ENCODE data around the gene ARHGAP31. TPM values are rescaled to one million over a fixed set of nuclear protein-coding genes. Genes with fewer than 3 reads are reported as not detected.
"Not testable (repeated sequence)": the region's sequence is repeated elsewhere in the genome, so short reads cannot be mapped to it uniquely, and the experiment has no call there.

The ARHGAP31 gene
- total RNA-seq, 1 experiment from 2014 or later, result 1.2 TPM

DNA sequence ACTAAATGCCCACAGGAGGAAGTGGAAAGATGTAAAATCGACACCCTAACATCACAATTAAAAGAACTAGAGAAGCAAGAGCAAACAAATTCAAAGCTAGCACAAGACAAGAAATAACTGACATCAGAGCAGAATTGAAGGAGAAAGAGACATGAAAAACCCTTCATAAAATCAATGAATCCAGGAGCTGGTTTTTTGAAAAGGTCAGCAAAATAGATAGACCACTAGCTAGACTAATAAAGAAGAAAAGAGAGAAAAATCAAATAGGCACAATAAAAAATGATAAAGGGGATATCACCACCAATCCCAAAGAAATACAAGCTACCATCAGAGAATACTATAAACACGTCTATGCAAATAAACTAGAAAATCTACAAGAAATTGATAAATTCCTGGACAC, 24.0 kb upstream of the ARHGAP31 start:
- not testable (repeated sequence) for H3K36me3 ChIP-seq (ENCODE audit: insufficient read depth, low read length); H3K4me2 ChIP-seq (ENCODE audit: low read depth, low read length, poor library complexity, severe bottlenecking); H3K27ac ChIP-seq (ENCODE audit: low read length); H3K27me3 ChIP-seq (ENCODE audit: low read length); H4K20me1 ChIP-seq (ENCODE audit: insufficient read depth, low read depth, low read length); H3K4me1 ChIP-seq (ENCODE audit: low read length); DNase-seq; H3K9me3 ChIP-seq (ENCODE audit: low read length); H3K4me3 ChIP-seq (ENCODE audit: low read length); H3K9ac ChIP-seq (ENCODE audit: low read length); H3K79me2 ChIP-seq (ENCODE audit: low read length); H2AFZ ChIP-seq (ENCODE audit: low read length); H3K9me2 ChIP-seq (replicated peaks; ENCODE audit: insufficient read depth, low read length)

DNA sequence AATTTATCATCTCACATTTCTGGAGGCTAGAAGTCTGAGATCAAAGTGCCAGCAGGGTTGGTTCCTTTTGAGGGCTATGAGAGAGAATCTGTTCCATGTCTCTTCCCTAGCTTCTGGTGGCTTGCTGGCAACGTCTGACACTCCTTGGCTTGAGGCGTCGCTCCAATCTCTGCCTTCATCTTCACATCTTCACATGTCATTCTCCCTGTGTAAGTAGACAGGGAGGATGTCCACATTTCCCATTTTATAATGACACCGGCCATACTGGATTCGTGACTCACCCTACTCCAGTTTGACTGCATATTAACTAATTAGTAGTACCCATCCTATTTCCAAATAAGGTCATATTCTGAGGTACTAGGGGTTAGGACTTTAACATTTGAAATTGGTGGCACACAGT, 17.5 kb upstream of the ARHGAP31 start:
- Histone ChIP-seq H3K36me3 (ENCODE audit: insufficient read depth, low read length) (no peaks in the 10 kb centered on the region), H3K9me3 (ENCODE audit: low read length) (no peaks in the 10 kb centered on the region), H4K20me1 (ENCODE audit: insufficient read depth, low read depth, low read length) (no peaks in the 10 kb centered on the region), H3K4me1 (ENCODE audit: low read length) (no peaks in the 10 kb centered on the region), H3K4me2 (ENCODE audit: low read depth, low read length, poor library complexity, severe bottlenecking) (no peak overlapping the region), H3K9ac (ENCODE audit: low read length) (no peak overlapping the region), H3K9me2 (replicated peaks; ENCODE audit: insufficient read depth, low read length) (no peaks in the 10 kb centered on the region), H3K79me2 (ENCODE audit: low read length) (no peaks in the 10 kb centered on the region), H3K4me3 (ENCODE audit: low read length) (no peak overlapping the region), H3K27me3 (ENCODE audit: low read length) (no peaks in the 10 kb centered on the region), H3K27ac (ENCODE audit: low read length) (no peak overlapping the region), H2AFZ (ENCODE audit: low read length) (no peak overlapping the region)
- no peak for DNase-seq

DNA sequence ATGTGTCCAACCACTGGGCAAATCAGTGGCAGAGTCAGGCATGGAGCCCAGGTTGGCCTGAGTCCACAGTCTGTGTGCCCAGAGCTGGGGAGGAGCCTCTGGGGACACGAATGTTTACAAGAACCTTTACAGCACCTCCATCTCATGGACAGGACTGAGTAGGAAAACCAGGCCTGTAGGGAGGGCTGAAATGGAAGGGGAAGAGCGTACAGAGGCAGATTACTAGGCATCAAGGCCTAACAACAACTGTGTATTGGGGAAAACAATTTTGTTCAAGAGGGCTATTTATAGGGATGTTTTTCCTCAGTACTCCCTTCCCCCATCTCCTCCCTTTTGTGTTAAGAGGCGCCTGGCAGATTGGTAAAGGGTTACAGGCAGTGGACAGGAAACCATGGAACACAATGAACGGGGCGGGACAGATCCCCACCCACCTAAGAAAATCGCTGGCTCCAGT, 15.1 kb upstream of the ARHGAP31 start:
- no peaks in the 10 kb centered on the region for H3K79me2 ChIP-seq (ENCODE audit: low read length)
- no peak overlapping the region for H3K9ac ChIP-seq (ENCODE audit: low read length)
- no peak overlapping the region for H3K27ac ChIP-seq (ENCODE audit: low read length)
- no peaks in the 10 kb centered on the region; the same call in 1 of the 2 replicates for H3K9me3 ChIP-seq (ENCODE audit: low read length)
- H3K36me3 ChIP-seq (ENCODE audit: insufficient read depth, low read length), result no peaks in the 10 kb centered on the region
- no peaks in the 10 kb centered on the region for H3K9me2 ChIP-seq (replicated peaks; ENCODE audit: insufficient read depth, low read length)
- no peak overlapping the region for H3K4me3 ChIP-seq (ENCODE audit: low read length)
- no peak for DNase-seq
- H4K20me1 ChIP-seq (ENCODE audit: insufficient read depth, low read depth, low read length), result no peaks in the 10 kb centered on the region
- H2AFZ ChIP-seq (ENCODE audit: low read length), result no peak overlapping the region
- no peaks in the 10 kb centered on the region for H3K27me3 ChIP-seq (ENCODE audit: low read length)
- no peaks in the 10 kb centered on the region for H3K4me1 ChIP-seq (ENCODE audit: low read length)
- H3K4me2 ChIP-seq (ENCODE audit: low read depth, low read length, poor library complexity, severe bottlenecking), result no peak overlapping the region

DNA sequence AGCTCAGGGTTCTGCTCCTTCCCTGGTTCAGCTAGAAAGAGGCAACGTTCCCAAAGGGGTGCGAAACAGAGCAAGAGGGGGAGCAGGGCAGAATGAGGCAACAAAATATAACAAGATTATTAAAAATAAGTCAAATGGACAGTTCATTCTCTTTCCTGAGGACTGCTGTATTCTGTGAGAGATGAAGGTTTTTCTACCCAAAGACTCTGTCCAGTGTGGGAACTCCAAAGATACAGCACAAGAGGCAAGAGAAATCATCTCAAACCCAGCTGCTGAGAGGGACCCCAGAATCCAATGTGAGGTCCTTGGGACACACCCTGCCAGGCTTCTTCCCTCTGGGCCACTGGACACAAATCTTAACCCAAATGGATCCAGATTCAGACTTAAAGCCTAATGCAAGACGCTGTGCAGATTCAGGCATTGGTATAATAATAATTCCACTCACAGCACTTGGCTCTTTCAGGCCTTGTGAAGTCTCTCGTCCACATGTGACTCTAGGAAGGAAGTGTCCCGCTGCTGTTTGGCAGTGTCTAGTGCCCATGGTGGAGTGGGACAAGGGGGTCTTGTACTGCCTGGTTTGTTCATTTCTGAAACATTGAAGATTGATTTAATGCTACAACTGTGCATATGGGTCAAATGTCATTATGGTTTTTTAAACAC, 14.5 kb upstream of the ARHGAP31 start:
- H3K36me3 ChIP-seq (ENCODE audit: insufficient read depth, low read length), result no peaks in the 10 kb centered on the region
- H3K9ac ChIP-seq (ENCODE audit: low read length), result no peak overlapping the region
- H3K4me3 ChIP-seq (ENCODE audit: low read length), result no peak overlapping the region
- H3K9me2 ChIP-seq (replicated peaks; ENCODE audit: insufficient read depth, low read length), result no peaks in the 10 kb centered on the region
- no peaks in the 10 kb centered on the region; the same call in 1 of the 2 replicates for H3K9me3 ChIP-seq (ENCODE audit: low read length)
- no peaks in the 10 kb centered on the region for H3K27me3 ChIP-seq (ENCODE audit: low read length)
- DNase-seq, result no peak
- no peak overlapping the region for H3K4me2 ChIP-seq (ENCODE audit: low read depth, low read length, poor library complexity, severe bottlenecking)
- H2AFZ ChIP-seq (ENCODE audit: low read length), result no peak overlapping the region
- no peaks in the 10 kb centered on the region for H3K79me2 ChIP-seq (ENCODE audit: low read length)
- no peak overlapping the region for H3K27ac ChIP-seq (ENCODE audit: low read length)
- H3K4me1 ChIP-seq (ENCODE audit: low read length), result no peaks in the 10 kb centered on the region
- no peaks in the 10 kb centered on the region for H4K20me1 ChIP-seq (ENCODE audit: insufficient read depth, low read depth, low read length)

DNA sequence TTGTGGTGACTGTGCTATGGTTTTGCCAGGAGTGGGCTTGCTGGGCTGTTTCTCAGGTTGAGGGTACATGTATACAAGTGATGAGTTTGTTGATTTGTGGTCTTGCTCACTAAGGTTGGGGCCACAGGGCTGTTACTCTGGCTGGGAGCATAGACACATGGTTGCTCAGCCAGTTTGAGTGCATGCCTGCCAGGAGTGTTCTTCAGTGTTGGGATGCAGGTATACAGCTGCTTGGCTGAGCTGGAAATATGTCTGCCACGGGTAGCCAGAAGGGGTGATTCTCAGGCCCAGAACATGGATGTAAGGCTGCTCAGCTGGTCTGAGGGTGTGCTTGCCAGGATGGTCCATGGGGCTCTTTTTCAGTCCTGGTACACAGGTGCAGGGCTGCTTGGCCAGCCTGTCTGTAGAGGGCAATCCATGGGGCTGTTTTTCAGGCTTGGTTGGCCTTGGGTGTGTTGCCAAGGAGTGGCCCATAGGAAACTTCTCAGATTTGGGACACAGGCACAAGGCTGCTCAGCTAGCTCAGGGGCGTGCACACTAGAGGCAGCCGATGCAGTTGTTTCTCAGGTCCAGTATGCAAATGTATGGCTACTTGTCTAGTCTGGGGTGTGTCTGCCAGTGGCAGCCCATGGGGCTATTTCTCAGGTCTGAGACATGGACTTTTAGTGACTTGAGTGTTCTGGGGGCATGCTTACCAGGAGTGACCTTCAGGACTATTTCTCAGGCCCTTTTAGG, 5.3 kb upstream of the ARHGAP31 start:
- no peak for DNase-seq
- peaks cover 18% of the 10 kb centered on the region for H3K9me3 ChIP-seq (ENCODE audit: low read length)
- H3K79me2 ChIP-seq (ENCODE audit: low read length), result no peaks in the 10 kb centered on the region
- no peak overlapping the region for H3K4me2 ChIP-seq (ENCODE audit: low read depth, low read length, poor library complexity, severe bottlenecking)
- H3K4me3 ChIP-seq (ENCODE audit: low read length), result no peak overlapping the region
- peaks cover 8% of the 10 kb centered on the region for H3K4me1 ChIP-seq (ENCODE audit: low read length)
- peaks cover 13% of the 10 kb centered on the region for H3K27me3 ChIP-seq (ENCODE audit: low read length)
- no peaks in the 10 kb centered on the region for H3K36me3 ChIP-seq (ENCODE audit: insufficient read depth, low read length)
- no peaks in the 10 kb centered on the region for H4K20me1 ChIP-seq (ENCODE audit: insufficient read depth, low read depth, low read length)
- no peaks in the 10 kb centered on the region for H3K9me2 ChIP-seq (replicated peaks; ENCODE audit: insufficient read depth, low read length)
- H3K9ac ChIP-seq (ENCODE audit: low read length), result no peak overlapping the region
- H2AFZ ChIP-seq (ENCODE audit: low read length), result no peak overlapping the region
- H3K27ac ChIP-seq (ENCODE audit: low read length), result no peak overlapping the region

DNA sequence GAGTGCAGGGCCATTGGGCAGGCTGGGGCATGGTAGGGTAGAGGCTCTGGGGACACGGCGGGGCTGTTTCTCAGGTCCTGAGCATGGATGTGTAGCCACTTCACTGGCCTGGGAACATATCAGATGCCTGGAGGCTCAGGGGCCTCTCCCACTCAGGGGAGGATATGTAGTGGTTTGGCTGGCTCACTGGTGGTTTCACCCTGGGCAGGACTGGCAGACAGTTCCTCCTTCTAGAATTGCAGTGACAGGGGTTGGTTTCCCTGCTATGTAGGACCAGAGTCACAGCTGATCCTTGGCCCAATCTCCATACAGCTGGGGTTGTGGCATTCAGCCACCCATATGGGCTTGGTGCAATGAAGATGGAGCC, 4.8 kb upstream of the ARHGAP31 start:
- Histone ChIP-seq H4K20me1 (ENCODE audit: insufficient read depth, low read depth, low read length) (no peaks in the 10 kb centered on the region), H2AFZ (ENCODE audit: low read length) (no peak overlapping the region)
- no peak for DNase-seq

DNA sequence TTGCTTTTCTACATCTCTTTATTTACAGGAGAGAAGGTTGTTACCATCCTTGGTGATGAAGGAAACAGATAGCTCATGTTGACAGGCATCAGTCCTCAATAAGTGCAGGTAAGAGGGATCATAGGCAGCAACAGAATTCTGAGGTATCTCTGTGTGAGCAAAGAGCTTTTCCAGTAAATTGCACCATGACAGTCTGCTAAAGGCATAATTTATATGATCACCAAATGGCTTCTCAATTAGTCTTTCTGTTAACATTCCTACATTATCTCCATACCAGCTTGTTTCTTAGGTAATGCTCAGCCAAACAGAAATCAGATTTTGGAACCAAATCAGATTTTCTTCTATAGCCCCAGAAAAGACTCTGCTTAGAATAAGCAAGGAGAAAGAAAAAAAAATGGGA, 3.6 kb upstream of the ARHGAP31 start:
- Histone ChIP-seq H3K4me2 (ENCODE audit: low read depth, low read length, poor library complexity, severe bottlenecking) (no peak overlapping the region), H3K9me2 (replicated peaks; ENCODE audit: insufficient read depth, low read length) (no peaks in the 10 kb centered on the region), H3K27me3 (ENCODE audit: low read length) (peaks cover 13% of the 10 kb centered on the region), H4K20me1 (ENCODE audit: insufficient read depth, low read depth, low read length) (no peaks in the 10 kb centered on the region), H3K9ac (ENCODE audit: low read length) (no peak overlapping the region), H2AFZ (ENCODE audit: low read length) (no peak overlapping the region), H3K4me1 (ENCODE audit: low read length) (peaks cover 22% of the 10 kb centered on the region), H3K27ac (ENCODE audit: low read length) (no peak overlapping the region), H3K36me3 (ENCODE audit: insufficient read depth, low read length) (no peaks in the 10 kb centered on the region), H3K4me3 (ENCODE audit: low read length) (no peak overlapping the region), H3K9me3 (ENCODE audit: low read length) (peaks cover 18% of the 10 kb centered on the region), H3K79me2 (ENCODE audit: low read length) (no peaks in the 10 kb centered on the region)
- DNase-seq, result no peak

More for the DNA sequence above, 4.8 kb upstream of the ARHGAP31 start:
- Histone ChIP-seq H3K79me2 (ENCODE audit: low read length) (no peaks in the 10 kb centered on the region), H3K4me3 (ENCODE audit: low read length) (no peak overlapping the region), H3K4me2 (ENCODE audit: low read depth, low read length, poor library complexity, severe bottlenecking) (no peak overlapping the region), H3K9me2 (replicated peaks; ENCODE audit: insufficient read depth, low read length) (no peaks in the 10 kb centered on the region), H3K27ac (ENCODE audit: low read length) (no peak overlapping the region), H3K9ac (ENCODE audit: low read length) (no peak overlapping the region), H3K27me3 (ENCODE audit: low read length) (peaks cover 13% of the 10 kb centered on the region), H3K36me3 (ENCODE audit: insufficient read depth, low read length) (no peaks in the 10 kb centered on the region), H3K4me1 (ENCODE audit: low read length) (peaks cover 13% of the 10 kb centered on the region), H3K9me3 (ENCODE audit: low read length) (peaks cover 18% of the 10 kb centered on the region)

DNA sequence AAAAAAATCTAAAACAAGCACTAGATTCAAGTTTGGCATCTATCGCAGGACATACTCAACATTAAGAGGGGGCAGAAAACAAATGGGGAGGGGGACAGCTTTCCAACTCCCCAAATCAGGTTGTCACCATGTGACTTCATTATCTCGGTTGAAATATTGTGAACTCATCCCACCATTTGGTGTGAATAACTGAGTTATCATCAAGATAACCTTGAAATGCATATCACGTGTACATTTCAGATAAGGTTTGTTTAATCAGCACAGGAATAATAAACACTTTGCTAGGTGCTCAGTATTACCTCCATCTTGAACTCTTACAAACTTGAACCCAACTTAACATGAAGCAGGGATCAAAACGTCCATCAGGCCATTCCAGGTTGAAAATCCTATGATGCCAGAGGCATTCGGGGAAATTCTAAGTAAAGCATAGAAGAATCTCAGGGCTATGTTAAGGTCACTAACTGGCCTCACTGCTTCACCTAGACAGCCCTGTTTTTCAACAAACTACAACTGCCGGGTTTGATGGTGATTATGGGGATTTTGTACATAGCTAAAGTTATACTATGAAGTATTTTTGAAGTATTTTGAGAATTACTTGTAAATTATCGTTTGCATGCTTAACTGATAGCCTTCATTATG, 3.0 kb upstream of the ARHGAP31 start:
- Histone ChIP-seq H4K20me1 (ENCODE audit: insufficient read depth, low read depth, low read length) (no peaks in the 10 kb centered on the region), H3K27me3 (ENCODE audit: low read length) (peaks cover 13% of the 10 kb centered on the region), H2AFZ (ENCODE audit: low read length) (no peak overlapping the region), H3K9me3 (ENCODE audit: low read length) (peaks cover 18% of the 10 kb centered on the region), H3K4me1 (ENCODE audit: low read length) (peaks cover 25% of the 10 kb centered on the region), H3K27ac (ENCODE audit: low read length) (no peak overlapping the region), H3K36me3 (ENCODE audit: insufficient read depth, low read length) (no peaks in the 10 kb centered on the region), H3K79me2 (ENCODE audit: low read length) (no peaks in the 10 kb centered on the region), H3K4me2 (ENCODE audit: low read depth, low read length, poor library complexity, severe bottlenecking) (no peak overlapping the region), H3K4me3 (ENCODE audit: low read length) (no peak overlapping the region), H3K9me2 (replicated peaks; ENCODE audit: insufficient read depth, low read length) (no peaks in the 10 kb centered on the region), H3K9ac (ENCODE audit: low read length) (no peak overlapping the region)
- DNase-seq, result no peak
